Upper lobe of left lung (tissue), 4 donors: ENCODE results near the gene RALGAPA2.

ENCODE experiments used
- EP300 ChIP-seq, 4 donors: sonication (generic); formaldehyde crosslinking; IDR thresholded peaks; one replicate each; pipeline ENCODE4 v1.5.1; 2017; ENCODE audit warnings: antibody characterized with exemption in 4 of 4, control low read depth in 2 of 4
- POLR2AphosphoS5 ChIP-seq, 2 donors: sonication (generic); formaldehyde crosslinking; IDR thresholded peaks; one replicate each; pipeline ENCODE4 v1.5.1; 2017; ENCODE audit warnings: antibody characterized with exemption in 2 of 2
- TF ChIP-seq, protein P1 (sequence below), 6 experiments: fragments of 450-650 bp in 4 of 6; fragments of 200-600 bp in 2 of 6; sonication (generic) in 2 of 6; IDR thresholded peaks; one replicate each; pipeline ENCODE4 v1.5.1; 2016 to 2019; ENCODE audit warnings: antibody characterized with exemption in 6 of 6

DNA sequence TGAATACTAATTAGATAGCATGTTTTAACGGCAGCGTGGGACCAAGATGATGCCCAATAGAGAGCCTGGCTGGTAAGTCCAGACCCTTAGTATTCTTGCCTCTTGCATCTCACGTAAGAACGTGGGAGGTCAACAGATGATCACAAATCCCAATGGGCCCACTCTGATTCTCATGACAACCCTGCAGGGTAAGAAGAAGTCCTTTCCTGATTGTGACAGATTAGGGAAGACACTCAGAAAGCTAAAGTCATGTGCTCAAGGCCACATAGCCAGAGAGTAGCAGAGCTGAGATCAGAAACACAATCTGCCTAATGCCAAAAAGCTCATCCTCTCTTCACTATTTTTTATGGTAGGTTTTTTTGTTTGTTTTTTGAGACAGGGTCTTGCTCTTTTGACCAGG, 103.8 kb downstream of the RALGAPA2 start:
- TF ChIP-seq, protein P1, sequence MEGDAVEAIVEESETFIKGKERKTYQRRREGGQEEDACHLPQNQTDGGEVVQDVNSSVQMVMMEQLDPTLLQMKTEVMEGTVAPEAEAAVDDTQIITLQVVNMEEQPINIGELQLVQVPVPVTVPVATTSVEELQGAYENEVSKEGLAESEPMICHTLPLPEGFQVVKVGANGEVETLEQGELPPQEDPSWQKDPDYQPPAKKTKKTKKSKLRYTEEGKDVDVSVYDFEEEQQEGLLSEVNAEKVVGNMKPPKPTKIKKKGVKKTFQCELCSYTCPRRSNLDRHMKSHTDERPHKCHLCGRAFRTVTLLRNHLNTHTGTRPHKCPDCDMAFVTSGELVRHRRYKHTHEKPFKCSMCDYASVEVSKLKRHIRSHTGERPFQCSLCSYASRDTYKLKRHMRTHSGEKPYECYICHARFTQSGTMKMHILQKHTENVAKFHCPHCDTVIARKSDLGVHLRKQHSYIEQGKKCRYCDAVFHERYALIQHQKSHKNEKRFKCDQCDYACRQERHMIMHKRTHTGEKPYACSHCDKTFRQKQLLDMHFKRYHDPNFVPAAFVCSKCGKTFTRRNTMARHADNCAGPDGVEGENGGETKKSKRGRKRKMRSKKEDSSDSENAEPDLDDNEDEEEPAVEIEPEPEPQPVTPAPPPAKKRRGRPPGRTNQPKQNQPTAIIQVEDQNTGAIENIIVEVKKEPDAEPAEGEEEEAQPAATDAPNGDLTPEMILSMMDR (IDR thresholded peaks at IDR 0.05) = no peak
- no peak for TF ChIP-seq POLR2AphosphoS5 (IDR thresholded peaks at IDR 0.05)
- TF ChIP-seq EP300 (IDR thresholded peaks at IDR 0.05) = no peak
